ENCODE data around the gene GAL.

Gene GAL

GRCh38 chr11:68641880-68642279 is 42.5 kb upstream of the GAL start:
- no peak overlapping the region for H2AFZ ChIP-seq (ENCODE audit: low read length)
- H3K79me2 ChIP-seq (ENCODE audit: insufficient read depth, low read length): no peaks in the 10 kb centered on the region
- no peak overlapping the region for H3K27ac ChIP-seq (ENCODE audit: low read depth, low read length, poor library complexity, severe bottlenecking)
- H3K9me3 ChIP-seq (ENCODE audit: low read length): peaks cover 6% of the 10 kb centered on the region; the same call in 1 of the 2 replicates
- no peaks in the 10 kb centered on the region for H4K20me1 ChIP-seq (ENCODE audit: insufficient read depth, low read length)
- H3K9me2 ChIP-seq (ENCODE audit: low read depth, low read length): no peaks in the 10 kb centered on the region
- no peak overlapping the region for H3K9ac ChIP-seq (ENCODE audit: low read length)
- no peaks in the 10 kb centered on the region for H3K4me1 ChIP-seq (ENCODE audit: insufficient read depth, low read length, severe bottlenecking)
- no peaks in the 10 kb centered on the region for H3K36me3 ChIP-seq (ENCODE audit: insufficient read depth, low read length)
- no peaks in the 10 kb centered on the region for H3F3A ChIP-seq (ENCODE audit: insufficient read depth, low read length)
- no peaks in the 10 kb centered on the region; the same call in 1 of the 2 replicates for H3K27me3 ChIP-seq (ENCODE audit: insufficient read depth, low read length)
- TF ChIP-seq EZH2 (IDR thresholded peaks at IDR 0.05; ENCODE audit: borderline replicate concordance, low read length): no peak
- TF ChIP-seq CTCF (IDR thresholded peaks at IDR 0.05; ENCODE audit: low read length): no peak
- no peak overlapping the region for H3K4me3 ChIP-seq (ENCODE audit: low read depth, low read length, poor library complexity, severe bottlenecking)
- no peak overlapping the region for H3K4me2 ChIP-seq (ENCODE audit: low read length)

- Histone ChIP-seq H3F3A (ENCODE audit: insufficient read depth, low read length) (no peaks in the 10 kb centered on the region), H2AFZ (ENCODE audit: low read length) (no peak overlapping the region)
These were observed 40.8 kb upstream of the GAL start for GRCh38 chr11:68643585-68643984.

GRCh38 chr11:68646832-68647231 is 37.5 kb upstream of the GAL start:
- no peaks in the 10 kb centered on the region for H3K36me3 ChIP-seq (ENCODE audit: insufficient read depth, low read length)
- H3K4me1 ChIP-seq (ENCODE audit: insufficient read depth, low read length, severe bottlenecking): no peaks in the 10 kb centered on the region
- no peaks in the 10 kb centered on the region for H3K9me2 ChIP-seq (ENCODE audit: low read depth, low read length)
- no peak overlapping the region for H3K4me2 ChIP-seq (ENCODE audit: low read length)
- no peaks in the 10 kb centered on the region for H3F3A ChIP-seq (ENCODE audit: insufficient read depth, low read length)
- H3K9me3 ChIP-seq (ENCODE audit: low read length): peaks cover 8% of the 10 kb centered on the region; the same call in 1 of the 2 replicates
- no peaks in the 10 kb centered on the region for H3K79me2 ChIP-seq (ENCODE audit: insufficient read depth, low read length)
- H3K9ac ChIP-seq (ENCODE audit: low read length): no peak overlapping the region
- H3K27ac ChIP-seq (ENCODE audit: low read depth, low read length, poor library complexity, severe bottlenecking): no peak overlapping the region
- peaks cover 6% of the 10 kb centered on the region; the same call in 1 of the 2 replicates for H3K27me3 ChIP-seq (ENCODE audit: insufficient read depth, low read length)
- no peak overlapping the region for H2AFZ ChIP-seq (ENCODE audit: low read length)
- no peaks in the 10 kb centered on the region for H4K20me1 ChIP-seq (ENCODE audit: insufficient read depth, low read length)
- H3K4me3 ChIP-seq (ENCODE audit: low read depth, low read length, poor library complexity, severe bottlenecking): no peak overlapping the region
- no peak for TF ChIP-seq CTCF (IDR thresholded peaks at IDR 0.05; ENCODE audit: low read length)
- no peak for TF ChIP-seq EZH2 (IDR thresholded peaks at IDR 0.05; ENCODE audit: borderline replicate concordance, low read length)

More at GRCh38 chr11:68643585-68643984, 40.8 kb upstream of the GAL start:
- no peaks in the 10 kb centered on the region; the same call in 1 of the 2 replicates for H3K27me3 ChIP-seq (ENCODE audit: insufficient read depth, low read length)
- H3K4me1 ChIP-seq (ENCODE audit: insufficient read depth, low read length, severe bottlenecking): no peaks in the 10 kb centered on the region
- no peak for TF ChIP-seq EZH2 (IDR thresholded peaks at IDR 0.05; ENCODE audit: borderline replicate concordance, low read length)
- no peak for TF ChIP-seq CTCF (IDR thresholded peaks at IDR 0.05; ENCODE audit: low read length)
- no peaks in the 10 kb centered on the region for H4K20me1 ChIP-seq (ENCODE audit: insufficient read depth, low read length)
- H3K9ac ChIP-seq (ENCODE audit: low read length): no peak overlapping the region
- H3K4me3 ChIP-seq (ENCODE audit: low read depth, low read length, poor library complexity, severe bottlenecking): no peak overlapping the region
- H3K9me3 ChIP-seq (ENCODE audit: low read length): peaks cover 8% of the 10 kb centered on the region; the same call in 1 of the 2 replicates
- no peak overlapping the region for H3K27ac ChIP-seq (ENCODE audit: low read depth, low read length, poor library complexity, severe bottlenecking)
- no peaks in the 10 kb centered on the region for H3K36me3 ChIP-seq (ENCODE audit: insufficient read depth, low read length)
- H3K9me2 ChIP-seq (ENCODE audit: low read depth, low read length): no peaks in the 10 kb centered on the region
- H3K4me2 ChIP-seq (ENCODE audit: low read length): no peak overlapping the region
- no peaks in the 10 kb centered on the region for H3K79me2 ChIP-seq (ENCODE audit: insufficient read depth, low read length)

All from OCI-LY1 (cell line).